GM10248 (cell line): Measurements from ENCODE around the gene CCDC92.

ENCODE experiments used
- CTCF ChIA-PET: fragments of 300-600 bp; sonication (Branson Sonifier 250); formaldehyde crosslinking; extraction: SDS; loops from one replicate; lab custom pipeline; 2021; ENCODE audit warnings: antibody characterized with exemption; lab: Yijun Ruan, JAX
- POLR2A ChIA-PET: fragments of 350-650 bp; sonication (Branson Sonifier 250); formaldehyde crosslinking; extraction: SDS; loops from one replicate; lab custom pipeline; 2020; ENCODE audit warnings: antibody characterized with exemption; lab: Yijun Ruan, JAX
- DNase-seq: peaks from one replicate; pipeline ENCODE4 v3.0.0; 2012; ENCODE audit errors: extremely low spot score
- CTCF ChIP-seq: IDR thresholded peaks from 2 replicates; pipeline ENCODE4 v1.5.1; 2012; ENCODE audit warnings: mild to moderate bottlenecking, low read depth; ENCODE audit errors: extremely low read depth, missing control alignments, control extremely low read depth

CCDC92 gene

GRCh38 chr12:123941000-123941399, 31.6 kb downstream of the CCDC92 start:
- DNase-seq, result no peak
- ChIA-PET POLR2A (no interaction called here), CTCF (interaction anchor here (1.1 kb wide), 1 partner anchor 11 kb away, joined by 3 read pairs; no protein-coding TSS in a partner anchor)
- no peak for TF ChIP-seq CTCF

GRCh38 chr12:123940627-123940966, 32.0 kb downstream of the CCDC92 start:
- DNase-seq, result no peak
- CTCF ChIA-PET, result interaction anchor here (1.1 kb wide), 1 partner anchor 11 kb away, joined by 3 read pairs; no protein-coding TSS in a partner anchor
- POLR2A ChIA-PET, result no interaction called here
- no peak for TF ChIP-seq CTCF

GRCh38 chr12:123939716-123940626, 32.7 kb downstream of the CCDC92 start:
- CTCF ChIA-PET, result interaction anchor here (0.8 to 1.4 kb wide), 5 partner anchors 8 to 26 kb away, joined by 3 to 7 read pairs (median 4); no protein-coding TSS in a partner anchor
- no peak for TF ChIP-seq CTCF
- DNase-seq, result no peak
- POLR2A ChIA-PET, result no interaction called here

- ChIA-PET CTCF (interaction anchor here (0.7 to 1.4 kb wide), 9 partner anchors 9 to 53 kb away, joined by 3 to 7 read pairs (median 3); no protein-coding TSS in a partner anchor), POLR2A (no interaction called here)
- TF ChIP-seq CTCF, result peak; percentile 28
- DNase-seq, result no peak
Observed at GRCh38 chr12:123938679-123939480, 33.8 kb downstream of the CCDC92 start.

- POLR2A ChIA-PET, result no interaction called here
- TF ChIP-seq CTCF, result no peak
- CTCF ChIA-PET, result interaction anchor here (1.3 to 3.7 kb wide), 5 partner anchors 11 to 52 kb away, joined by 3 to 15 read pairs (median 5); no protein-coding TSS in a partner anchor
- no peak for DNase-seq
Observed at GRCh38 chr12:123937707-123938591, 34.7 kb downstream of the CCDC92 start.
